Measurements from ENCODE around the gene AHDC1. TPM values are rescaled to one million over a fixed set of nuclear protein-coding genes. Genes with fewer than 3 reads are reported as not detected.

AHDC1 gene
- total RNA-seq, 4 donors from 2014 or later = 14.7 to 54.3 (median 35.4) TPM

DNA sequence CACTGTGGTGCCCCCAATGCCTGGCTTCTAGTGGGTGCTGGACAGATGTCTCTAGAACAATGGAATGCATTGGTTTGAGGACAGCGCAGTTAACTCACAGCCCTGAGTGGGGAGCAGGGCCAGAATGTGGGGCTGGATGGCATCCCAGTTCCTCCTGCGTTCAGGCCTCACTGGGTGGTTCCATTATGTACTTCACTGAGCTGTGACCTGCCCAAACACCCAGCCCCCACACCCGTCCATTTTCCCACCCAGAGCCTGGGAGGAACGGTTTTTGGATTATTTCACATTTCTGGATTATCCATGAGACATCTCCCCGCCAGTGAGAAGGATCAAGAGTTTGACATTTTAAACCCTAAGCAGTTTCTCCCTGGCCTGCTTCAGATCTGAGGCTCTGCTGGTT lies 58.7 kb downstream of the AHDC1 start:
- DNase-seq (ENCODE audit: extremely low spot score) = no peak
- peaks cover 72 to 80% (median 75%) of the 10 kb centered on the region in 4 donors for H3K4me1 ChIP-seq
- H3K27me3 ChIP-seq = no peaks in the 10 kb centered on the region
- WGBS = 31% methylated on average over 5 of the region's 5 CpGs
- TF ChIP-seq POLR2AphosphoS5 (IDR thresholded peaks at IDR 0.05) = peak; percentile 58 to 61
- no peak for TF ChIP-seq POLR2A (IDR thresholded peaks at IDR 0.05; ENCODE audit: low read depth)
- TF ChIP-seq, protein P1, sequence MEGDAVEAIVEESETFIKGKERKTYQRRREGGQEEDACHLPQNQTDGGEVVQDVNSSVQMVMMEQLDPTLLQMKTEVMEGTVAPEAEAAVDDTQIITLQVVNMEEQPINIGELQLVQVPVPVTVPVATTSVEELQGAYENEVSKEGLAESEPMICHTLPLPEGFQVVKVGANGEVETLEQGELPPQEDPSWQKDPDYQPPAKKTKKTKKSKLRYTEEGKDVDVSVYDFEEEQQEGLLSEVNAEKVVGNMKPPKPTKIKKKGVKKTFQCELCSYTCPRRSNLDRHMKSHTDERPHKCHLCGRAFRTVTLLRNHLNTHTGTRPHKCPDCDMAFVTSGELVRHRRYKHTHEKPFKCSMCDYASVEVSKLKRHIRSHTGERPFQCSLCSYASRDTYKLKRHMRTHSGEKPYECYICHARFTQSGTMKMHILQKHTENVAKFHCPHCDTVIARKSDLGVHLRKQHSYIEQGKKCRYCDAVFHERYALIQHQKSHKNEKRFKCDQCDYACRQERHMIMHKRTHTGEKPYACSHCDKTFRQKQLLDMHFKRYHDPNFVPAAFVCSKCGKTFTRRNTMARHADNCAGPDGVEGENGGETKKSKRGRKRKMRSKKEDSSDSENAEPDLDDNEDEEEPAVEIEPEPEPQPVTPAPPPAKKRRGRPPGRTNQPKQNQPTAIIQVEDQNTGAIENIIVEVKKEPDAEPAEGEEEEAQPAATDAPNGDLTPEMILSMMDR (IDR thresholded peaks at IDR 0.05) = no peak
- intact Hi-C loops (cut with DNase I) = no loop called here
- peaks cover 25 to 42% (median 37%) of the 10 kb centered on the region in 4 donors for H3K36me3 ChIP-seq
- H3K27ac ChIP-seq (replicated peaks in 1 of 4) = peak overlapping the region; percentile 85 to 90 (median 86)
- no peaks in the 10 kb centered on the region for H3K9me3 ChIP-seq
- H3K4me3 ChIP-seq = no peak overlapping the region

DNA sequence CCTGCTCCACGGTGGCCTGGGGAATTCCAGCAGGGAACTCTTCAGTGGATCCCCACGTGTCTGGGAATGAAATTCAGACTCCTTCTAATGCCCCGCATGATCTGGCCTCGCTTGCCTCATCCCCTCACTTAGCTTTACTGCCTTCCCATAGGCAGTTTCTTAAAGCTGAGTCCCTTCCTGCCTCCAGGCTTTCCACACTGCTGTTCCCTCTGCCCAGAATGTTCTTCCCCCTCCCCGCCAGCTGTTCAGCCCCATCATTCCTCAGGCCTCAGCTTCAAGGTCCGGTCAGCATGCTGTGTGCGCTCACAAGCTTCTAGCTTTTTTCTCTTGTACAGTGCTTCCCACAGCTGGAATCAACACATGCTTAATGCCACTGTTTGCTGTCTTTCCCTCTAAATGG lies 59.1 kb downstream of the AHDC1 start:
- TF ChIP-seq, protein P1 (IDR thresholded peaks at IDR 0.05) = no peak
- peak in 1 of 2 donors; percentile 25 for TF ChIP-seq POLR2AphosphoS5 (IDR thresholded peaks at IDR 0.05)
- Histone ChIP-seq H3K4me1 (peaks cover 77 to 84% (median 80%) of the 10 kb centered on the region in 4 donors), H3K36me3 (peaks cover 21 to 37% (median 33%) of the 10 kb centered on the region in 4 donors), H3K4me3 (no peak overlapping the region), H3K27ac (replicated peaks in 1 of 4) (peak overlapping the region; percentile 85 to 90 (median 86)), H3K27me3 (no peaks in the 10 kb centered on the region), H3K9me3 (no peaks in the 10 kb centered on the region)
- intact Hi-C loops (cut with DNase I) = no loop called here
- 44% methylated on average over 7 of the region's 7 CpGs for whole genome bisulfite sequencing
- DNase-seq (ENCODE audit: extremely low spot score) = no peak

- no peak overlapping the region for H3K4me3 ChIP-seq
- peaks cover 9 to 22% (median 17%) of the 10 kb centered on the region in 4 donors for H3K36me3 ChIP-seq
- H3K27me3 ChIP-seq = no peaks in the 10 kb centered on the region
- intact Hi-C loops (cut with DNase I) = no loop called here
- DNase-seq (ENCODE audit: extremely low spot score) = no peak
- no peaks in the 10 kb centered on the region for H3K9me3 ChIP-seq
- TF ChIP-seq, protein P1 (IDR thresholded peaks at IDR 0.05) = no peak
- TF ChIP-seq POLR2A (IDR thresholded peaks at IDR 0.05; ENCODE audit: low read depth) = no peak
- WGBS = 77% methylated on average over 6 of the region's 6 CpGs
- H3K27ac ChIP-seq (replicated peaks in 1 of 4) = peak overlapping the region; percentile 85 to 90 (median 86)
- H3K4me1 ChIP-seq = peaks cover 91 to 100% (median 95%) of the 10 kb centered on the region in 4 donors
Observed at GRCh38 chr1:27543284-27543683, 60.7 kb downstream of the AHDC1 start.

DNA sequence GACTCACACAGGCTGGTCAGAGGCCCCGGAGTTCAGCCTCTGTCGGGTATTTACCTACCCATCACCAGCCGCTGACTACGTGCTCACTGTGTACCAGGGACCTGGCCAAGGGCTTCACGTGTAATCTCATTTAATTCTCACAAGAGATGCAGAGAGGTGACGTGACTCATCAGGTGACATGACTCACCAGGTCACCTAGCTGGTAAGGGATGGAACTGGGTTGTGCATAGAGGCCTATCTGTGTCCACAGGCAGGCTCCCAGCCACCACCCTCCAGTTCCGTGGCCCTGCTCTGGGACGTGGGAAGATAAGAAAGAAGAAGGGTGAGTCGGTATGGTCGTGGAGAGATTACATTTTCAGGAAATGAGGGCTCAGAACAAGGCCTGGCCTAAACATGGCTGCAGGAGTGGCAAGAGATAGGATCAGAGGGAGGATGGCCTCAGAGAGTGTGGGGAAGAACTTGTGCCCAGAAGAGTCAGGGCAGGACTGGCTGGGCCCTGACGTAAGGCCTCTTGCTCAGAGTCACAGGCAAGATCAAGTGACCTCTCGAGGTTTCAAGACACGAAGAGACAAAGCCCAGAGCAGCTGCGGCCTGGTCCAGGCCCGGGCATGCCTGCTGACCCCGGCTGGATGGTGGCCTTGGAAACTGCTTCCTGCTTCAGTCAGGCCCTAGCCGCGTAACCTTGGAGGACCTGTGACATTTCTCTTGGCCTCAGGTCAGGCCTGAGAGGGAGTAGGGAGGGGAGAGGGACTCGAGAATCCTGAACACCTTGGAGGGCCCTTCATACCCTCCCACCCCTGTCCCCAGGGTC lies 61.3 kb downstream of the AHDC1 start:
- H3K27me3 ChIP-seq = no peaks in the 10 kb centered on the region
- WGBS = 43% methylated on average over 19 of the region's 19 CpGs
- peak overlapping the region; percentile 85 to 90 (median 86) for H3K27ac ChIP-seq (replicated peaks in 1 of 4)
- H3K4me1 ChIP-seq = peaks cover 97 to 100% (median 100%) of the 10 kb centered on the region in 4 donors
- no peak for DNase-seq (ENCODE audit: extremely low spot score)
- H3K4me3 ChIP-seq = no peak overlapping the region
- peaks cover 6 to 16% (median 12%) of the 10 kb centered on the region in 4 donors for H3K36me3 ChIP-seq
- intact Hi-C loops (cut with DNase I) = no loop called here
- TF ChIP-seq POLR2A (IDR thresholded peaks at IDR 0.05; ENCODE audit: low read depth) (no peak), POLR2AphosphoS5 (IDR thresholded peaks at IDR 0.05) (peak; percentile 50 to 61), EP300 (IDR thresholded peaks at IDR 0.05) (no peak)
- no peaks in the 10 kb centered on the region for H3K9me3 ChIP-seq

DNA sequence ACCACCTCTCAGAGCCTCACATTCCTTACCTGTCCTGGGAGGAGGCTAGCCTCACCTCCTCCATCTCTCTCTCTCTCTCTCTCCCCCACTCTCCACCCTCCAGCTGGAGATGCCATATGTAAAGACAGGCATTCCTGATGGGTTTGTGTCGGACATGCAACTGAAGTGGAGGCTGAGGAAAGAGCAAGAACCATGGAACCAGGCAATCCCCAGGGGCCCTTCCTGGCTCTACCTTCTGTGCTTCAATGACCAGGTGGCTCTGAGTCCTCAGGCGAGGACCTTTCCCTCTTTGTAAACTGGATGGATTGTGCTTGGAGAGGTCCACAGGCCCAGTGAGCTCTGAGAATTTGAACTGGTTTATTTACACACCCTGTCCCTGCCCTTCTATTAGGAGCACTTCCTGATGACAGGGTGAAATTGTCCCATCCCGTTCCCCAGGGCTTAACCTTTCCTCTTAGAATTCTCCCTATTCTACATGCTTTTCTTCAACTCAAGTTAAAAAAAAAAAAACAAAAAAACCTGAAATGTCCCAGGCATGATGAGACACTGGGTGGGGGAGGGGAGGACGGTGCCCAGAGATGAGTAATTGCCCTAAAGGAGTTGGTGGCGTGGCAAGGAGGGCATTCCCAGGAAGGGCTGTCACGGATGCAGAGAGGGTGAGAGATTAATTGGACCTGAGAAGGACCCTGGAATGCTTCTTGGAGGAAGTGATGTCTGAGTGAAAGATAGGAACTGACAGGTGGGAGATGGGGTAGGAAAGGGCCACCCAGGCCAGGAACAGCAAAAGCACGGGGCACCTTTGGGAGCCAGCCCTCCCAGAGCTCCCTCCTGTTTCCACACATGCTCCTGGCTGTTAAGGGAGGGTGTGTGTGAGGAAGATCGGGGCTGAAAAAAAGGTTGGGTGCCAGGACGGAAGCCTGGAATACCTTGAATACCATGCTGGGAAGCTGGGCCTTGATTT lies 63.8 kb downstream of the AHDC1 start:
- no peak for DNase-seq (ENCODE audit: extremely low spot score)
- Histone ChIP-seq H3K9me3 (no peaks in the 10 kb centered on the region), H3K36me3 (peaks cover 0 to 17% (median 4%) of the 10 kb centered on the region in 4 donors), H3K27me3 (no peaks in the 10 kb centered on the region), H3K4me1 (peaks cover 95 to 100% (median 100%) of the 10 kb centered on the region in 4 donors), H3K27ac (replicated peaks in 1 of 4) (peak overlapping the region; percentile 85 to 90 (median 86)), H3K4me3 (no peak overlapping the region)
- WGBS = 51% methylated on average over 9 of the region's 9 CpGs
- TF ChIP-seq POLR2AphosphoS5 (IDR thresholded peaks at IDR 0.05) = peak in 1 of 2 donors; percentile 61
- TF ChIP-seq, protein P1 (IDR thresholded peaks at IDR 0.05) = no peak
- intact Hi-C loops (cut with DNase I) = no loop called here

Data from esophagus muscularis mucosa (tissue), 4 donors.